Measurements from ENCODE around the gene KPNA1. TPM values are rescaled to one million over a fixed set of nuclear protein-coding genes. Genes with fewer than 3 reads are reported as not detected.

KPNA1 gene
- total and polyA plus RNA-seq, 2 experiments from 2014 or later = 34.0 to 62.6 TPM

DNA sequence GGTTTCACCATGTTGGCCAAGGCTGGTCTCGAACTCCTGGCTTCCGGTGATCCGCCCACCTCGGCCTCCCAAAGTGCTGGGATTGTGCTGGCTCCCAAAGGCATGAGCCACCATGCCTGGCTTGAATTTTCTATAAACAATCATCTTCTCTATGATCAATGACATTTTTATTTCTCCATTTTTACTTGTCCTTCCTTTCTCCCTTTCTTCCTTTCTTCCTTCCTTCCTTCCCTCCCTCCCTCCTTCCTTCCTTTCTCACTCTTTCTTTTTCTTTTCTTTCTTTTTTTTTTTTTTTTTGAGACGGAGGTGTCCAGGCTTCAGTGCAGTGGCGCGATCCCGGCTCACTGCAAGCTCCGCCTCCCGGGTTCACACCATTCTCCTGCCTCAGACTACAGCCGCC lies 8.6 kb upstream of the KPNA1 start:
- TF ChIP-seq EZH2 (IDR thresholded peaks at IDR 0.05; ENCODE audit: insufficient read depth, poor library complexity, severe bottlenecking) (no peak), EZH2phosphoT487 (IDR thresholded peaks at IDR 0.05; ENCODE audit: insufficient read depth, low read depth) (no peak)

DNA sequence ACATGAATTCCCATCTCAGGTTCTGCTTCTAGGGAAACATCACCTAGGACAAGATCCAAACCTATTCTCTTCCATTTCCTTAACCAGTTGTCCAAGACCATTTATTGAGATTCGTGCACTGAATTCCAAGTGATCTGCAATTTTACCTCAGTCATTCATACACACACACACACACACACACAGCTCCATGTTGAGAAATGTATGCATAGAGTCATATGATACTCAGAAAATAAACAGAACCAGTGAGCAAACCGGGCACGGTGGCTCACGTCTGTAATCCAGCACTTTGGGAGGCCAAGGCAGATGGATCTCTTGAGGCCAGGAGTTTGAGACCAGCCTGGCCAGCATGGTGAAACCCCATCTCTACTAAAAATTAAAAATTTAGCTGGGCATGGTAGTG lies 6.1 kb upstream of the KPNA1 start:
- Histone ChIP-seq H3F3A (ENCODE audit: insufficient read depth) (no peaks in the 10 kb centered on the region), H3K9me3 (ENCODE audit: low read depth) (no peaks in the 10 kb centered on the region), H3K4me2 (ENCODE audit: unreplicated experiment) (no peak overlapping the region), H4K20me1 (ENCODE audit: insufficient read depth) (no peaks in the 10 kb centered on the region), H3K9ac (no peak overlapping the region), H3K36me3 (ENCODE audit: low read depth) (no peaks in the 10 kb centered on the region), H3K79me2 (ENCODE audit: insufficient read depth) (no peaks in the 10 kb centered on the region), H3K4me1 (ENCODE audit: insufficient read depth) (peaks cover 6% of the 10 kb centered on the region; the same call in 1 of the 2 replicates), H3K27ac (no peak overlapping the region), H3K4me3 (no peak overlapping the region), H2AFZ (no peak overlapping the region), H3K9me2 (ENCODE audit: insufficient read depth) (no peaks in the 10 kb centered on the region), H3K27me3 (replicated peaks; ENCODE audit: insufficient read depth) (no peaks in the 10 kb centered on the region)
- TF ChIP-seq EZH2phosphoT487 (IDR thresholded peaks at IDR 0.05; ENCODE audit: insufficient read depth, low read depth) (no peak), EZH2 (IDR thresholded peaks at IDR 0.05; ENCODE audit: insufficient read depth, poor library complexity, severe bottlenecking) (no peak)
- in situ Hi-C loops (cut with MboI) = no loop called here
- 94 to 98% methylated on average over 4 of the region's 4 CpGs for WGBS, 2 experiments (ENCODE audit: low coverage in 1 of 2, low lambda C conversion rate in 2 of 2, missing lambda C conversion rate in 2 of 2)
- DNase-seq = no peak

More for the DNA sequence above, 8.6 kb upstream of the KPNA1 start:
- Histone ChIP-seq H3K4me2 (ENCODE audit: unreplicated experiment) (no peak overlapping the region), H3K4me3 (no peak overlapping the region), H3K4me1 (ENCODE audit: insufficient read depth) (peaks cover 6% of the 10 kb centered on the region; the same call in 1 of the 2 replicates), H3K9me2 (ENCODE audit: insufficient read depth) (no peaks in the 10 kb centered on the region), H3K9ac (no peak overlapping the region), H3K36me3 (ENCODE audit: low read depth) (no peaks in the 10 kb centered on the region), H3K27ac (no peak overlapping the region), H3K9me3 (ENCODE audit: low read depth) (no peaks in the 10 kb centered on the region), H4K20me1 (ENCODE audit: insufficient read depth) (no peaks in the 10 kb centered on the region), H2AFZ (no peak overlapping the region), H3F3A (ENCODE audit: insufficient read depth) (no peaks in the 10 kb centered on the region), H3K27me3 (replicated peaks; ENCODE audit: insufficient read depth) (no peaks in the 10 kb centered on the region), H3K79me2 (ENCODE audit: insufficient read depth) (no peaks in the 10 kb centered on the region)
- 90 to 91% methylated on average over 11 of the region's 11 CpGs for WGBS, 2 experiments (ENCODE audit: low coverage in 1 of 2, low lambda C conversion rate in 2 of 2, missing lambda C conversion rate in 2 of 2)
- no peak for DNase-seq
- in situ Hi-C loops (cut with MboI) = no loop called here

DNA sequence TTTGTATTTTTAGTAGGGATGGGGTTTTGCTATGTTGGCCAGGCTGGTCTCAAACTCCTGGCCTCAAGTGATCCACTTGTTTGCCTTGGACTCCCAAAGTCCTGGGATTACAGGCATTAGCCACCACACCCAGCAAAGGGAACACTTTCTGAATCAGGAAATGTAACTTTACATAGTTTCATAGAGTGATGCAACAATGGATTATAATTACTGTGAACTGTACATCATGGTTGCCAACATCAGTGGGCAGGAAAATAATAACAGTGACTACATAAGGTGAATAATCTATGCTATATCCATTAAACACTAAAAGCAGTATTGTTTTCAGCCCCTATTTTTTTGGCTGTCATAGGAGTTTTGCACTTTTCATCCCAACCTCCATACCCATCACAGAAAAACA lies 5.0 kb upstream of the KPNA1 start:
- TF ChIP-seq EZH2phosphoT487 (IDR thresholded peaks at IDR 0.05; ENCODE audit: insufficient read depth, low read depth) (no peak), EZH2 (IDR thresholded peaks at IDR 0.05; ENCODE audit: insufficient read depth, poor library complexity, severe bottlenecking) (no peak)
- Histone ChIP-seq H2AFZ (no peak overlapping the region), H3K4me2 (ENCODE audit: unreplicated experiment) (no peak overlapping the region), H3K79me2 (ENCODE audit: insufficient read depth) (no peaks in the 10 kb centered on the region), H3F3A (ENCODE audit: insufficient read depth) (no peaks in the 10 kb centered on the region), H3K36me3 (ENCODE audit: low read depth) (no peaks in the 10 kb centered on the region), H3K9me3 (ENCODE audit: low read depth) (no peaks in the 10 kb centered on the region), H3K27me3 (replicated peaks; ENCODE audit: insufficient read depth) (no peaks in the 10 kb centered on the region), H3K27ac (no peak overlapping the region), H3K9me2 (ENCODE audit: insufficient read depth) (no peaks in the 10 kb centered on the region), H4K20me1 (ENCODE audit: insufficient read depth) (no peaks in the 10 kb centered on the region), H3K9ac (no peak overlapping the region), H3K4me1 (ENCODE audit: insufficient read depth) (peaks cover 6% of the 10 kb centered on the region; the same call in 1 of the 2 replicates), H3K4me3 (no peak overlapping the region)
- DNase-seq = peak; percentile 53
- in situ Hi-C loops (cut with MboI) = no loop called here

DNA sequence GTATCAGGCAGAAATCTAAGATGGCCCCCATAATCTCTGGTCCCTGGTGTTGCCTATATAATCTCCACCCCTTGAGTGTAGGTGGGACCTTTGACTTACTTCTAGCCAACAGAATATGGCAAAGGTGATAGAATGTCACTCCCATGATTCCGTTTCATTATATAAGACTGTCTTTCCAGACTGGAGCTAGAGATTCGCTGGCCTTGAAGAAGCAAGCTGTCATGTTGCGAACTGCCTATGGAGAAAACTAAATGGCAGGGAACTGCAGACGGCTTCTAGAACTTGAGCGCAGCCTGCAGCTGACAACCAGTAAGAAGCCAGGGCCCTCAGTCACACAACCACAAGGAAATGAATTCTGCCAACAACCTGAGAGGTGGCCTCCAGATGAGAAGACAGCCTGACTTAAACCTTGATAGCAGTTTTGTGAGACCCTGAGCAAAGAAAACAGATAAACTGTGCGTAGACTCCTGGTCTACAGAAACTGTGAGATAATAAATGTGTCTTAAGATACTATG lies 2.2 kb upstream of the KPNA1 start:
- in situ Hi-C loops (cut with MboI) = no loop called here
- WGBS, 2 experiments (ENCODE audit: low coverage in 1 of 2, low lambda C conversion rate in 2 of 2, missing lambda C conversion rate in 2 of 2) = 84 to 90% methylated on average over 6 of the region's 6 CpGs
- H2AFZ ChIP-seq = no peak overlapping the region; the same call in 1 of the 2 replicates

More for the DNA sequence above, 2.2 kb upstream of the KPNA1 start:
- no peaks in the 10 kb centered on the region for H3K36me3 ChIP-seq (ENCODE audit: low read depth)
- H3K9ac ChIP-seq = no peak overlapping the region
- no peaks in the 10 kb centered on the region for H3K9me3 ChIP-seq (ENCODE audit: low read depth)
- TF ChIP-seq EZH2 (IDR thresholded peaks at IDR 0.05; ENCODE audit: insufficient read depth, poor library complexity, severe bottlenecking) (no peak), EZH2phosphoT487 (IDR thresholded peaks at IDR 0.05; ENCODE audit: insufficient read depth, low read depth) (no peak)
- H3K27ac ChIP-seq = no peak overlapping the region
- H3F3A ChIP-seq (ENCODE audit: insufficient read depth) = peaks cover 12% of the 10 kb centered on the region
- no peaks in the 10 kb centered on the region for H3K27me3 ChIP-seq (replicated peaks; ENCODE audit: insufficient read depth)
- no peak for DNase-seq
- H3K4me1 ChIP-seq (ENCODE audit: insufficient read depth) = peaks cover 15% of the 10 kb centered on the region; the same call in 1 of the 2 replicates
- no peaks in the 10 kb centered on the region; the same call in 1 of the 2 replicates for H4K20me1 ChIP-seq (ENCODE audit: insufficient read depth)
- no peak overlapping the region for H3K4me2 ChIP-seq (ENCODE audit: unreplicated experiment)
- H3K4me3 ChIP-seq = no peak overlapping the region
- no peaks in the 10 kb centered on the region for H3K9me2 ChIP-seq (ENCODE audit: insufficient read depth)
- peaks cover 20% of the 10 kb centered on the region for H3K79me2 ChIP-seq (ENCODE audit: insufficient read depth)

All from GM23248 (cell line).